Activated CD4-positive, alpha-beta T cell treated with anti-CD3 and anti-CD28 coated beads, Interleukin-2, amount 50 U/mL, for 16 hours (primary cell): Measurements from ENCODE around the gene MBTPS1.
A peak's percentile ranks its signal among the peaks of the same experiment; 100 is the strongest.

ENCODE experiments used
- DNase-seq: peaks from one replicate; pipeline ENCODE4 v3.0.0-alpha.2; 2020

The MBTPS1 gene

DNA sequence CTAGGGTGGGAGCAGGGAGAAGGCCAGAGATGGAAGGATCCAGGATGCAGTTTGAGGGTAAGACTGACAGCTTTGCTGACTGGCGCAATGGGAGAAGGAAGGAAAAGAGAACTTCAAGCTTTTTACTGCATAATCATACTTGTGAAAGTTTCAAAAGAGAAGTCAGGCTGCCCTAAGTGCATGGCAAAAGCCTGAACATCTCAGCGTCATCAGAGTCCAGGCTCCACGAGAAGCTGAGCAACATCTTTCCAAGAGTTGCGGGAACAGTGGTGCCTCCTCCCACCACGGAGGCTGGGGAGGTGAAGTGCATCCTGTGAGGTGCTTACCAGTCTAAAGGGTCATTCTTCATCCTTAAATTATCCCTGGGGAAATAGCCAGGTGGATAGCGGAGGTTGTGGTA lies 47.2 kb downstream of the MBTPS1 start:
- DNase-seq: no peak

DNA sequence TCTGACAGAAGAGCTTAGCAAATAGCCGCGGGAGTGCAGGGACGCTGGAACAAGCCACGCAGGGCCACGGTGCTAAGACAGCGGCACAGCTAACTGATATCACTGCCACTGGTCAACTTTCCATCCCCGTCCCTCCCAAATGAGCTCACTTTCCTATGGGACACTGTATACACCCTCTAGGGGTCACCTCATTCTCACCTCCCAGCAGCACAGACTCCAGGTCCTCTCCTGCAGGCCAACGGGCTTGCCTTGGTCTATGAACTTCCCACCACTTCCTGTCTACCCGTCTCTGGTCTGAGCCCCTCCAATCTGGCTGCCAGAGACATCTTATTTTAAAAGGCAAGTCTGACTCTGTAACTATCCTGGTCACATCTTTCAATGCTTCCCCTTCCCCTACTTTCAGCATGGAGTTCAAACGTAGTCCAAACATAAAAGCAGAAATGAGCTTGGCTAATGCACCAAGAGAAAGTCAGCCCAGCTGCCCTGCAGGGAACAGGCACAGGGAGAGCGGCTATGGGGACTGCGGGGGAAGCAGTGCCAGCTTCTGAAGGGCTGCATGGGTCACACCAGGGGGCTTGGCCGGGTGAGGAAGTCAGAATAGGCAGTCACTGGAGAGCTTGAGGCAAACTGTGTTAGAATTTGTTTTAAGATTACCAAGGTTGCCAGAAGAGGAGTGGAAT lies 47.8 kb downstream of the MBTPS1 start:
- no peak for DNase-seq

DNA sequence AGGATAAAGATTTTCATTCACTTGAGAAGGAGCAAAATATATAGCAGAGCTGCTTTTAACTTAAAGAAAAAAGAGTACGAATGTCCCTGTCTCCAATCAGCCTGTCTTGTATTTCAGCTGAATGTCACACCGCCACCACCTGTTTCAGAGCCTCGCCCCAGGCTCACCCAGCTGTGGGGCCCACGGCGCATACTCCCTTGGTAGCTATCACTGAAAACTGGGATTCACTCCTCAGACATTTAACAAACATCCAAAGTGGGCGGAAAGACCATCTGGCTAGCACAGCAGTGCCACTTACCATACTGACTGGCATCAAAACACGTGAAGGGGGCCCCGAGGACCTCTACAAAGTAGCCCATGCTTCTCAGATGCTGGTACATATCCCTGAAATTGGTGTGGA lies 48.7 kb downstream of the MBTPS1 start:
- DNase-seq: no peak

DNA sequence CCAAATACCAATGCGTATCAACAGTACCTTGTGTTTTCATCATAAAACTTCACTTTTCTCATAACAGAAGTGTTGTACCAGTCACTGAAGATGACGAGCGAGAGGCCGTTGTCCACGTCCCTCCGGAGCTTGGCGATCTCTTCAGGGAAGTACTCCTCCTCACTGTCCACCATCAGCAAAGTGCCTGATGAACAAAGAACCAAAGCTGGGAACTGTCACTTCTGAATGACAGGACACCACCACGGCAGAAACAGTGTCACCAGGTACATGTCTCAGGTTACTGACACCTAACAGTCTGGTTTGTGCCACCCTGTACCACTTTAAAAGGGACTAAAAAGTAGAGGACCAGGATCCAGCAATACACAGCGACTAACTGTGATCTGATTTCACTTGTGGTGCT lies 49.1 kb downstream of the MBTPS1 start:
- DNase-seq: no peak

DNA sequence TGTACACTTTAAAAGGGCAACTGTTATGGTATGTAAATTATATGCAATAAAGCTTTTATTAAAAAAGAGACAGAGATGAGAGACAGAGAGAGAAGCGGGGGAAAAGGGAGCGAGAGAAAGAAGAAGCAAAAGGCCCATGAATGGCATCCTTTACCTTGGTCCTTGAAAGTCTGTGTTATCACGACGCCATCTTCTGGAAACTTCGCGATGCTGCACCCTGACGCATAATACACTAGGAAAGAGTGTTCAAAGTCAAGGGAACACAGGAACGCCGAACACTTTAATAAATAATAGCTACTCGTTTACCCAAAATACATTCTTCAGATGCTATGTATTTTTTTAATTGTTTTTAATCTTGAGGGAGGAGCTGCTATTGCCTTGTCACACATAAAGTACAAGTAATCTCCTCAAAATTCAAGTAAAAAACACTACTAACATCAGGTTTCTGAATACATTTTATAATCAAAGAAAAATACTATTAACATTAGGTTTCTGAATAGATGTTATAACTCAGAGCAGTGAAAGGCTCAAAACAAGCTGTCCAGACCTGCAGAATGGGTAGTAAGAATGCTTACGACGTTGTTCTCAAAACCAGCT lies 51.1 kb downstream of the MBTPS1 start:
- peak; percentile 39 for DNase-seq

DNA sequence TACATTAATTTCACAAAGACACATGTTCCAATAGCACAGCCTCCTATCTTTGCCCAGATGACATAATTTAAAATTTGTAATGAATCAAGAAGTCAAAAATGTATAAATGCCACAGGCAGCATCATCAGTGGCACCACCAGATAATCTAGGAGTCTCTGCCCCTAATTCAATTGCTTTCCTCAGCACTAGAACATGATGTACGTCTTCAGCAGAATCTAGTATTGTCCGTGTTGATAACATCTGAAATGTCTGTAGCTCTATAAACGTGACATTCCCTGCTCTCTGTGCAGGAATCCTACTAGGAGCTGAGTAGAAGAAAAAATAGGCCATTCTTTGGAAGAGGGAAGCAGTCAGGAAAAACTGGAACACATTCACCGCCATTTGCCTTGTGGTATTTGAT lies 52.8 kb downstream of the MBTPS1 start:
- no peak for DNase-seq

DNA sequence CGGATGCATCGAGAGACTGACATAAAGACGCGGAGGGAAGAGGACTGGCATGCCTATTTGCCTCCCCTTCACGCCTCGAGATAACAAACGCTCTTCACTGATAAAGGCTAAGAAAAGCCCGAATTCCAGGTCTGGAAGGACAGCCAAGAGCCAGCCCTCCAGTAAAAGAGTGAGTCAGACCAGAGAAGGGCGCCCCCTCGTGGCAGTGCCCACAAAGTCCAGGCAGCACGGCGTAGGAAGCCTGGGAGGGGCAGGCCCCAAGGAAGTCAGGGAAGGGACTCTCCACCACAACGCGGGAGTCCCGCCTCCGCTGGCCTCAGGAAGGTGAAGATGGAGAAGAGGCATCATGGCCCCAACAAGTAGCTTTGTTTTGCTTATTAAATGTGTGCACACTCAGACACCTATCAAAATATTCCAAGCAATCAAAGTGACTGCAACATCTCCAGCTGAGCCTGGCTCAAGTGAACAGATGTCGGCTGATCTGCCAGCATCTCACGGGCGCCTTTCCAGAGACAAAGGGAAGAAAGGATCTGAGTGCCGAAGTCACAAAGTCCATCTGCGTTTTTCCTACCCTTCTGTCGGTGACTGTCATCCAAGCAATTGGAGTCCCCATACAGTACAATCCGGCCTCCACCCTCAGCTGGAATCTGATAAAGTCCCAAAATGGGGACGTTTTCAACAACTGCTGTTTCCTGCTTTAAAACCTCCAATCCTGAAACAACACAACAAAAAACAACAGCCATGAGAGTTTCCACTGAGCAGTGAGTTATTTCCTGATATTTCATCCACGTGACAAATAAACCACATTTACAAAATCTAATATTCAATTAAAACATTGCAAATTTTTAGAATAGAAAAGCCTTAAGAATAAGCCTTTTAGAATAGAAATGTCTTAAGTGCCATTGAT lies 53.8 kb downstream of the MBTPS1 start:
- peak; percentile 54 for DNase-seq

DNA sequence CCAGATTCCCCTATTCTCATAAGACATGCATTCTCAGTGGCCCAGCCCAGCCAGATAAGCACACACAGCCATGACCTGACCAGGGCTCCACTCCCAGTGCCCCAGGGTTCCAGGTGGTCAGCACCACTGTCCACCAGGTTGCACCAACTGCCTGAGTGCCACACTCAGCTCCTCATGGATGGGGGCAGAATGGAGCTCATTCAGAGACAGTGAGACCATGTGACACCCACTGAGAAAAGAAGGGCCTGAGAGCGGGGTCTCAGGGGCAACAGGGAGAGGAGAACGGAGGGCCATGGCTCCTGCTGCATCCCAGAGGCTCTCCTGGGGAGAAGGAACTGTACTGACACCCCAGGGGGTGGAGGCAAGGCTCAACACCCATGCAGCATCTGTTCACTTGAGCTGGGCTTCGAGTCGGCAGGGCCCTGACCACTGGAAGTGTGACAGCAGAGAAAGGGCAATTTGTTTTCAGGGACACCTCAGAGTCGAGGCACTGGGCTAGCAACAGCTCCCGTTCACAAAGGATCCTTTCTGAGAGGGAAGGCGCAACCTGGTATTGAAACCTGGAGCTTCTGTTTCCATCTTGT lies 55.4 kb downstream of the MBTPS1 start:
- DNase-seq: no peak

DNA sequence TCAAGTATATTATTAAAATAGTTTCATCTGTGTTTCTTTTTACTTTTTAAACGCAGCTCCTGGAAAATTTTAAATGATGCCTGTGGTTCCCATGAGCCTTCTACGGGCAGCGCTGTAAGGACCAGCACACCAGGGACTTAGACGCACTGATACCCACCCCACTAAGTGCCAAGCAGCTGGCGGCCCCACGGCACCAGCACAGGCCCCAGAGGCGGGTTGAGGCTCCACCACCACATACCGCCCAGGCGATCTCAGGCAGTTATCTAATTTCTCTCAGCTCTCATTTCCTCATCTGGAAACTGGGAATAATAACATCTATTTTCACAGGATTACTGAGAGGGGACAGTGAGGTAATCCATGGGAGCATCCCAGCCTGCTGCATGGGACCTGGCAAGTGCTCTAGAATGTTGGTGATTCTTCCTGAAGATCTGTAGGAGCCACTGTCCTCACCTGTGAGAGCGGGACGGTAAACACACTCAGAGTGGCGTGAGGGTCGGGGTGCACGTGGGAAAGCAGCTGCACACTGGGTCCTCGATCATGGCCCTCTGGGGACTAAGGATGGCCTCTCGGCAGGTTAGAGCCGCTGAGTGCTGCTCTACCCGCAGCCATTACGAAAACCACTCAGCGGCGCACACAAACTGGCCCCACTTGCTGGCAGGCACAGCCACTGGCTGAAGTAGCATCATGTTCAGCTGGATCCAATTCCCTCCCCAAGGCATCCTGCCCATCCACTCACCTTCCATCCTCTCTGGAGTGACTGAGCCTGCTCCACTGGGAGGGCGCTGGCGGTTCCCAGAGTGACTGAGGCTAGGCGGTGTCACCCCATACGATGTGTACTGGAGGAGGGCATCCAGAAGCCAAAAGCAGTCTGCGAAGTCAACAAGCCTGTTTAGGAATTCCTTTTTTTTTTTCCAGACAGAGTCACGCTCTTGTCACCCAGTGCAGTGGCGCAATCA lies 56.5 kb downstream of the MBTPS1 start:
- DNase-seq: no peak

DNA sequence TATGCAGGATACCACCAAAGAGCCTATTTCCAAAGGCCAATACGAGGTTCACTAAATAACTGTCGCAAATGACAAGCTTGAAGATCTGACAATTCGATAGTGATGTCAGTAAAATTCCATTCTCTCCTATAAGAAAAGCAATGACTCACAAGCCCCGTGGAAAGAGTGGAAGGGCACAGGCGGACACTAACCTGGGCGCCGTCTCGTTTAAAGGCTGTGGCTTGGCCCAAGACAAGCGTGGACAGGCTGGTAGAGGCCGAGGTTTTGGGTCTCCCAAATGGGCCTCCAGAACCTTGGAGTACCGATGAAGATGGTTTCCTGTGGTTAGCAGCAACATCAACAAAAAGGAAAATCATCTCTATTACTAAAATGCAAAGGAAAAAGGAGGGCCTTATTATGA lies 57.6 kb downstream of the MBTPS1 start:
- no peak for DNase-seq

DNA sequence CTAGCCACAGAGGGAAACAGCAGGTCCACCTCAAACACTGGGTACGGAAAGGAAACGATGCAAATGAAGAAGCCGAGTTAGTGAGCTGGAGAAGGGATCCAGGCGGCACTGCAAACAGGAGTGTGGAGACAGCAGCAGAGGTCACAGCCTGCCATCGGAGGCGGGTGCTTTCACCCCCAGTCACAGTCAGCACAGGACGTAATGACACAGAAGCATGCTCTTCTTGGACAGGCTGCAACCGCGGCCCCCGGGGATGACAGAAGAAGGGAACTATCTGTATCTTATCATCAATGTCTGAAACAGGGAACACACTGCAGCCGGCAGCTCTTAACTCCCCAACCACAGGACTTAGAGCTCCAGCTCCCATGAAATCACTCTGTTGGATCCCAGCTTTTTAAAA lies 58.1 kb downstream of the MBTPS1 start:
- no peak for DNase-seq

DNA sequence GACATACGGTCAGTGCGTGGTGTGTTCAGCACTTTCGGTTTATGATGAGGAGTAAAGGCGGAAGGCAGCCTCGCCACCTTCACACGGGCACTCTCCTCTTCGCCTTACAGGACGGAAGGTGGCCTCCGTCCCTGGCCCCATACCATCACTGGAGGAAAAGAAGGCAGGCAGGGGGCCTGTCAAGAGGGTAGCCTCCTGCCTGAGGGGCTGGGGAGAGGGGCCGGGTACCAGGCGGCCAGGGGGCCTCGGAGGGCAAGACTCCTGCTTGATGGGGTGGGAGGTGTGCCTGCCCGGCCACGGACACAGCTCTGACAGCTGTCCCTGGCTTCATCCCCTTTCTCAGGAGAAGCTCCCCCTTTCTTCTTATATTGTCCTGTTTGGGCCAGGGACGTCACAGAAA lies 58.5 kb downstream of the MBTPS1 start:
- no peak for DNase-seq

DNA sequence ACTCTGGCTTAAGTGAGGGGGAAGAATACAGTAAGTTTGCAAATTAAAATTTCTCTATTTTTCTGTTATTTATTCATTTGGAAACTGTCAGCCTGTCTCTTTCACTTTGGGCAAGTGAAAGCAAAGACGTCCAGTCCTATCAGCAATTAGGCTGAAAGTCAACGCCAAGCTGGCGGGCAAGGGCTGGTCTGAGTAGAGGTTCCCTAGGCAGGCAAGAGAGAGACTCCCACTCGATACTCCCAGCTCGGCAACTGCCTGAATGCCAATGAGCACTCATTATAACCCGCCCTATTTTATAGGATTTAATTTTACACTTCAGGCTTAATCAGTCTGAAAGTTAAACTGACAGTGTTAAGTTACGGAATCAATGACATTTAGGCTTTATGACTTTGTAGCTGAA lies 59.8 kb downstream of the MBTPS1 start:
- no peak for DNase-seq

DNA sequence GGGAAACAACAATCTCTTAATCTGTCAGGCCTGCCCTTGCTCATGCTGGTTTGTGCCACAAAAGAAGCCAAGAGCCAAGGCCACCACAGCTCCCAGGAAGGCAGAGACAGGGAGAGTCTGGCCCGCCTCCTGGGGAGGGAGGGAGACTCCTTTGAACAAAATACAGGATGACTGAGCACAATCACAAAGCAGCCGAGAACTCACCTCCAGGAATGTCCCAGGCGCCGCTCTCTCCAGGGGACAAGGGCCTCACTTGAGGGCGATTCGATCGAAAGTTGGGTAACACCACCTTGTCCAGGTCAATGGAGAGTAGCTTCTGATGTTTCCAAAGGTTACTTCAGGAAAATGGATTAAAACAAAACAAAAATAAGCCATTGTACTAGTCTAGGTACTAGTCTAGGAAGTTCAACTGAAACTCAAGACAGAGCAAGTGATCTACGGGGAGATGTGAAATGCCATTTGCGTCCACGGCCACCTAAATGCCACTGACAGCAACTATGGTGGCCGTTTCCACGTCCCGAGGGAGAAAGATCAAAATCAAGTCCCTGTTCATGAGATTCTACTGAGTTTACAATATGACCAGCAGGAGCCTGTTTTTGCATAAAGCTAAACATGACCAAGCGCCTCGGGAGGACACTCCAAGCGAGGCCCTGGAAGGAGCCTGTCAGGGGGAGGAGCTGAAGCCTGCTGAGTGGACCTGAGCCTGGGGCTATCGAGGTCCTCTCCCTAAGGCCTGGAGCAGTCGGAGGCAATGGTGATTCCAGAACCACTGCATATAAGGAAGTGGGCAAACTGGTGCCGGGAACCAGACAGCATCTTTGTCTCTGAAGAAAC lies 60.7 kb downstream of the MBTPS1 start:
- DNase-seq: no peak

DNA sequence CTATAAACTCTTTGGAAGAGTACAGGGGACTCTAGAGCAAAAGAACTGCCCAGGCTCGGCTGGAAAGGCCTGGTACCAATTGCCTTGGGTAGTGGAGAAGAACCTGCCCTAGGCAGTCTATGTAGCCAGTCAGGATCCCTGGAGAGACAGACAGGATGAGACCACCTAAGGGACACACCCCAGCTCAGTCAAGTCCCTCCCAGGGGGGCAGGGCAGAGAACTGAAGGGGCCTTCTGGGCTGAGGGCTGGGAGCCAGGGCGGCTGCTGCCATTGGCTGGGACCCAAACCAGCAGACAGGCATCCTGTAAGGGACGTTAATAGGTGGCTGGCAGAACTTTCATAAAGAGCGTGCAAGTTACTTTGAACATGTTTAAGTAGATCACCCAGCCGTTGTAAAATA lies 61.4 kb downstream of the MBTPS1 start:
- no peak for DNase-seq

DNA sequence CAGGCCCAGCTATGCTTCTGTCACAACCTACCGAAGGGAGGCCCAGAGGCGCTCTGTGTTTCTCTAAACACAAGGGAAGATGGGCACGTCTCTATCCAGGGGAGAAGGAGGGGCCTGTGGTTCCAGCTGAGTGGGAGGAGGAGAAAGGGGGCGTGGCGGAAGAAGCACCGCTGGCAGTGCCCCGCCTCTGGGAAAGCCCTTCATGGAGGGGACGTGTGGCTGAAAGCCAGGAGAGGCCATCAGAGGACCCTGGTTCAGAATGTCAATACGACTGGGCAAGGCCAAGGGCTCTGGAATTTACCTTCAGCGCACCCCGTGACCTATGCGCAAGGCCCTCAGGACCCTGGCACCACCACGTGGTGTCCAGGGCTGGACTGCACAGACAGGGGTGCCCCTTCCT lies 61.8 kb downstream of the MBTPS1 start:
- no peak for DNase-seq

DNA sequence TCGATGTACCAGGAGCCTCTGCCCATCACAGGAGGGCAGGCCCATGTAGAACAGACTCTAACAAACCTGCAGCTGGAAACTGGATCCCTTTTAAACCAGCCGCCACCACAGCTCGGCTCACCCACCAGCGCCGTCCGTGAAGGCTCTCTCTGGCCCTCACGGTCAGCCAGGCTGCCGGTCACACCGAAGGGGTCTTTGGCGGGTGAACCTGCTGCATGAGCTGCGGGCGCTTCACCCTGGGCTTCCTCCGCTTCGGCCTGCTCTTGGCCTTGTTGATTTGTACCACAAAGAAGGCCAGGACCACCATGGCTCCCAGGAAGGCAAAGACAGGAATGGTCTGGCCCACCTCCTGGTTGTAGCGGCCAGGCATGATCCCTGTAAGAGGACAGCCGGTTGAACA lies 62.5 kb downstream of the MBTPS1 start:
- no peak for DNase-seq

DNA sequence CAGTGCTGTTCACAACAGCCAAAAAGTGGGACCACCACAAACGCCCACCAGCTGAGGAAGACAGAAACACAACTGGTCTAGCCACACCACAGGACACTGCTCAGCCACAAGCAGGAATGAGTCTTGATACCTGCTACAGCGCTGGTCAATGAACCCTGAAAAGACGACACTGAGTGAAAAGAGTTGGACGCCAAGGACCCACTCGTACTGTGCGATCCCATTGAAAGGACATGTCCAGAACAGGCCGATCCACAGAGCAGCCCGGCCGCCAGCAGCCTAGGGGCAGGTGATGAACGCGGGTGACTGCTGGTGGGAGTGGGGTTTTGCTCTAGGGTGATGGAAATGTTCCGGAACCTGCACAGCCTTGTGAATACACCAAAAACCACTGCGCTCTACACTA lies 63.5 kb downstream of the MBTPS1 start:
- DNase-seq: no peak

DNA sequence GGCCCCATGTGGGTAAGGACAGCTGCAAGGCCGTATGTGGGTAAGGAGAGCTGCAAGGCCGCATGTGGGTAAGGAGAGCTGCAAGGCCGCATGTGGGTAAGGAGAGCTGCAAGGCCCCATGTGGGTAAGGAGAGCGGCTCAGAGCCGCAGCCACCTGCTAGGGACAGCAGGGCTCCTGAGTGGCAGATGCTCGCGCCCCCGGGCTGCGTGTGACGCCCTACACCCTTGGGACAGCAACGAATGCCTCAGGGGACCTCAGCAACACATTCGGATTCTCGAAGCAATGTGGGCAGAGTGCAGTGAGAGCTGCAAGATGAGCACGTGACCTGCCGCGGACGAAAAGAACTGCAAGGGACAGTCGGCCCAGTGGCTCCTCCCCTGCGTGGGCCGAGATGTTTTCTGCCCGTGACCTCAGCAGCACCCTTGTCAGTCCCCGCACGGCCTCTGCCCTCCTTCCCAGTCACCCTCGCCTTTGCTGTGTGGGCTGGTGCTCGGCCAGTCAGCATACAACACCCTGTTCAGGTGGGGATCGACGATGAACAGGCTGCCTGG lies 64.6 kb downstream of the MBTPS1 start:
- DNase-seq: no peak

DNA sequence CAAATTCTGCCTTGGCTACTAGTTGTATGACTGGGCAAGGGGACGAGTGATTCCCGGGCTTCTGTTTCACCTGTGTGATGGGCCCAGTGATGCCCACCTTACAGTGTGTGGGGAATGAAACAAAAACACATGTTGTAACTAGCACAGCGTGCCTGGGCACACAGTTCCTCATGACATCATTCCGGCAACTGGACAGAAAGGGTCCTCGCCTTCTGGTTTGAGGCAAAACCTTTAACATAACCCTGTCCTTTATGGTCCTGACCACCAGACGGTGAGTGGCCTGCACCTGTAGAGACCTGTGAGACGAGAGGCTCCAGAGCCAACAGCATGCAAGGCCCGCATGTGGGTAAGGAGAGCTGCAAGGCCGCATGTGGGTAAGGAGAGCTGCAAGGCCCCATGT lies 66.4 kb downstream of the MBTPS1 start:
- DNase-seq: no peak

DNA sequence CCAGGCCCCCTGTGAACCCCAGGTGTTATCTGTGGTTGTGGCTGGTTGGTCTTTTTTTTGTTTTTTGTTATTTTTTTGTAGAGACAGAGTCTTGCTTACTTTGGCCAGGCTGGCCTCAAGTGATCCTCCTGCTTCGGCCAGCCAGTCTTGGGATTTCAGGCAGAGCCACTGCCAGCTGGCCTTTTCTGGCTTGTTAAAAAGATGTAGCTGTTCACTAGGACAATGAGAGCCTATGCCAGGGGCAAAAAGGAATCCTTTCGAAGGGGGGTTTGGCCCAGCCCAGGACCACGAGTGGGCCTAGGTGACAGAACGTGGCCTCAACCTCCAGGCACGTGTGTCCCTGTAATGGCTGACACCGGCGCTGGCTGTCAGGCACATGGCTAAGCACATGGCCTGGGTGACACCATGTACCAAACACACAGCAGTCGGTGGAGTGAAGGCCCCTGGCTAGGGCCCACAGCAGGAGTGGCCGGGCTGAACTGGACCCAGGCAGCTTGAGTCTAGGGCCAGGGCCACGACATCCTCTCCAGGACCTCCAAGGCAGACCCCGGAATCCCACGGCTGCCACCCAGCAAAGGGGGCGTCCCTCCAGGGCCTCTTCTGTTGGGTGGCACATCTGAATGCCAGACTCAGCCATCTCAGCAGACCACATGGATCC lies 67.2 kb downstream of the MBTPS1 start:
- no peak for DNase-seq
